Measurements from ENCODE around the gene HIPK1. TPM values are rescaled to one million over a fixed set of nuclear protein-coding genes. Genes with fewer than 3 reads are reported as not detected.
A peak's percentile ranks its signal among the peaks of the same experiment; 100 is the strongest.

The HIPK1 gene
- total RNA-seq, 1 donor from 2014 or later = 41.3 TPM

DNA sequence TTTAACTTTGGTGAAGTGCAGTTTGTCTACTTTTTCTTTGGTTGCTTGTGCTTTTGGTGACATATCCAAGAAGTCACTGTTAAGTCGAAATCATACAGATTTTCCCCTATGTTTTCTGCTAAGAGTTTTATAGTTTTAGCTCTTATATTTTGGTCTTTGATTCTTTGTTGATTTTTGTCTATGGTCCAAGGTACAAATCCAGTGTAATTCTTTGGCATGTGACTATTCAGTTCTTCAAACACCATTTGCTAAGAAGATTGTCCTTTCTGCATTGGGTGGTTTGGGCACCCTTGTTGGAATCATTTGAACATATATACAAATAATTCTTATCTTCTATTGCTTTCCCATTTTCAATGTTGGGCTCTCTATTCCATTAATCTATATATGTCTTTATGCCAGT, 16.2 kb downstream of the HIPK1 start:
- Mint-ChIP-seq H3K27me3 (ENCODE audit: insufficient read depth, low read depth) (no peaks in the 10 kb centered on the region), H3K4me1 (peaks cover 27% of the 10 kb centered on the region), H3K9me3 (peaks cover 12% of the 10 kb centered on the region), H3K36me3 (peaks cover 40% of the 10 kb centered on the region), H3K4me3 (no peak overlapping the region), H3K27ac (no peak overlapping the region)
- no peak overlapping the region for H2AFZ ChIP-seq (replicated peaks)
- peaks cover 13% of the 10 kb centered on the region for H3K36me3 ChIP-seq
- no peak overlapping the region for H3K4me3 ChIP-seq
- TF ChIP-seq EZH2 (IDR thresholded peaks at IDR 0.05) (no peak), EZH2phosphoT487 (IDR thresholded peaks at IDR 0.05) (no peak)
- TF ChIP-seq, protein P1, sequence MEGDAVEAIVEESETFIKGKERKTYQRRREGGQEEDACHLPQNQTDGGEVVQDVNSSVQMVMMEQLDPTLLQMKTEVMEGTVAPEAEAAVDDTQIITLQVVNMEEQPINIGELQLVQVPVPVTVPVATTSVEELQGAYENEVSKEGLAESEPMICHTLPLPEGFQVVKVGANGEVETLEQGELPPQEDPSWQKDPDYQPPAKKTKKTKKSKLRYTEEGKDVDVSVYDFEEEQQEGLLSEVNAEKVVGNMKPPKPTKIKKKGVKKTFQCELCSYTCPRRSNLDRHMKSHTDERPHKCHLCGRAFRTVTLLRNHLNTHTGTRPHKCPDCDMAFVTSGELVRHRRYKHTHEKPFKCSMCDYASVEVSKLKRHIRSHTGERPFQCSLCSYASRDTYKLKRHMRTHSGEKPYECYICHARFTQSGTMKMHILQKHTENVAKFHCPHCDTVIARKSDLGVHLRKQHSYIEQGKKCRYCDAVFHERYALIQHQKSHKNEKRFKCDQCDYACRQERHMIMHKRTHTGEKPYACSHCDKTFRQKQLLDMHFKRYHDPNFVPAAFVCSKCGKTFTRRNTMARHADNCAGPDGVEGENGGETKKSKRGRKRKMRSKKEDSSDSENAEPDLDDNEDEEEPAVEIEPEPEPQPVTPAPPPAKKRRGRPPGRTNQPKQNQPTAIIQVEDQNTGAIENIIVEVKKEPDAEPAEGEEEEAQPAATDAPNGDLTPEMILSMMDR (IDR thresholded peaks at IDR 0.05) = no peak
- no peak overlapping the region for H3K4me2 ChIP-seq
- H3K9ac ChIP-seq = no peak overlapping the region
- no peaks in the 10 kb centered on the region for H3K9me3 ChIP-seq (ENCODE audit: low read depth)
- no peak for DNase-seq (ENCODE audit: low spot score)
- peaks cover 86% of the 10 kb centered on the region for H3K79me2 ChIP-seq (ENCODE audit: low read depth)
- peaks cover 70% of the 10 kb centered on the region for H4K20me1 ChIP-seq (ENCODE audit: low read depth)
- no peak overlapping the region for H3K27ac ChIP-seq
- peaks cover 27% of the 10 kb centered on the region for H3K4me1 ChIP-seq
- H3F3A ChIP-seq (ENCODE audit: low read depth) = peaks cover 16% of the 10 kb centered on the region
- no peaks in the 10 kb centered on the region for H3K27me3 ChIP-seq

DNA sequence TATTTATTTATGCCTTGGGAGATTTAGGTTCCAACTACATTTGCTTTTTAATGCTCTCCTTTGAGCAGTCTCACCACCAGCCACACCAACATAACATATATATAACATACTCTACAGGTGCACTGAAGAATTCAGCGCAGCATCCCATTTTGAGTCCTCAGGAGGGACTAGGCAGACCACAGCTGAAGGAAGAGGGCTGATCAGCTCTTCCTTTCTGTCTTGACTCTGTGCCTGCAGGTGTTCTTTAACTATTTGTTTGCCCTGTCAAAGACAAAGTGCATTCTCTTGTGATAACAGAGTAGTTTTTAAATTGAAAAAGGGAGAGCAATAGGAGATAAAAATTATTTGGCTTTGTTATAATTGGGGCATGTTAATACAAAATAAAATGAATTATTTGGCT, 17.0 kb downstream of the HIPK1 start:
- Histone ChIP-seq H2AFZ (replicated peaks) (no peak overlapping the region), H3K9me3 (ENCODE audit: low read depth) (no peaks in the 10 kb centered on the region), H3K4me3 (no peak overlapping the region), H3K4me2 (peak overlapping the region; percentile 64), H4K20me1 (ENCODE audit: low read depth) (peaks cover 64% of the 10 kb centered on the region), H3K4me1 (peaks cover 27% of the 10 kb centered on the region), H3K27me3 (no peaks in the 10 kb centered on the region), H3F3A (ENCODE audit: low read depth) (peaks cover 16% of the 10 kb centered on the region), H3K27ac (peak overlapping the region; percentile 76), H3K9ac (no peak overlapping the region), H3K36me3 (peaks cover 13% of the 10 kb centered on the region), H3K79me2 (ENCODE audit: low read depth) (peaks cover 94% of the 10 kb centered on the region)
- DNase-seq (ENCODE audit: low spot score) = peak; percentile 20
- Mint-ChIP-seq H3K27ac (no peak overlapping the region), H3K4me3 (no peak overlapping the region), H3K27me3 (ENCODE audit: insufficient read depth, low read depth) (no peaks in the 10 kb centered on the region), H3K36me3 (peaks cover 32% of the 10 kb centered on the region), H3K9me3 (peaks cover 12% of the 10 kb centered on the region), H3K4me1 (peaks cover 27% of the 10 kb centered on the region)
- TF ChIP-seq EZH2 (IDR thresholded peaks at IDR 0.05) (no peak), EZH2phosphoT487 (IDR thresholded peaks at IDR 0.05) (no peak)
- TF ChIP-seq, protein P1 (IDR thresholded peaks at IDR 0.05) = no peak

DNA sequence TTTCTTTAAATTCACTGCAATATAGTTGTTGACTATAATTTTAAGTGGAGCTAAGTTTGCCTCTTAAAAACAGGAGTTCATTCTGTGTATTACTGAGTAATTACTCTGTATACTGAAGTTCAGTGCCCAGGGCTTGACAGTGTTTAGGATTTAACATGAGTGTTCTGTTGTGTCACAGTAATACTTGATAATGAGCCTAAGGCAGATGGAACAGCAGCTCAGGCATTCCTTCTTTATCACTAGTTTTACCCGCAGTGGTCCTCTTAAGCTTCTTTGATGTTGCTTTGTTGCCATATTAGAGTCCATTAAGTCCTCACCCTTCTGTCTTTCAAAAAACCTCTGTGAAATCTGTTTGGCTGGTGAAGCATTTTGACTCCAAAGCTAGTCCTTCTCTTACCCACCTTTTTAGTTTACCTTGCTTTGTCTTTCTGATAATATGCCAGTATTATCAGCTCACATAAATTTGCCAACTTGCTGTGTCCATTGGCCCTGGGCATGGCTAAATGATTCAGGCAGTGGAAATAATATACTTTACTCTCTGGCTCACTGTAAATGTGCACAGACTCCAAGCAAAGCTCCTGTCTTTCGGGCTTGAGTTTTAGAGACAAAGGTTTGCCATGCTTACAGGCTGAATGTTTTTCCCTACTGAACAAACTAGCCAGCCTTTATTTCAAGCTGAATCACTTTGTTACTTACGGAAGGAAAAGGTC, 17.7 kb downstream of the HIPK1 start:
- peak overlapping the region; percentile 4 for H3K27ac Mint-ChIP-seq
- H3K4me1 Mint-ChIP-seq = peaks cover 27% of the 10 kb centered on the region
- Histone ChIP-seq H3K4me3 (no peak overlapping the region), H3K9me3 (ENCODE audit: low read depth) (no peaks in the 10 kb centered on the region), H3F3A (ENCODE audit: low read depth) (peaks cover 16% of the 10 kb centered on the region), H3K9ac (no peak overlapping the region), H3K4me2 (peak overlapping the region; percentile 64), H4K20me1 (ENCODE audit: low read depth) (peaks cover 61% of the 10 kb centered on the region), H3K79me2 (ENCODE audit: low read depth) (peaks cover 97% of the 10 kb centered on the region), H2AFZ (replicated peaks) (no peak overlapping the region), H3K27me3 (no peaks in the 10 kb centered on the region), H3K4me1 (peaks cover 27% of the 10 kb centered on the region), H3K36me3 (peaks cover 13% of the 10 kb centered on the region), H3K27ac (peak overlapping the region; percentile 76)
- H3K27me3 Mint-ChIP-seq (ENCODE audit: insufficient read depth, low read depth) = no peaks in the 10 kb centered on the region
- H3K36me3 Mint-ChIP-seq = peaks cover 29% of the 10 kb centered on the region
- peak; percentile 50 for DNase-seq (ENCODE audit: low spot score)
- TF ChIP-seq EZH2 (IDR thresholded peaks at IDR 0.05) (no peak), EZH2phosphoT487 (IDR thresholded peaks at IDR 0.05) (no peak)
- TF ChIP-seq, protein P1 (IDR thresholded peaks at IDR 0.05) = no peak
- peaks cover 12% of the 10 kb centered on the region for H3K9me3 Mint-ChIP-seq
- H3K4me3 Mint-ChIP-seq = no peak overlapping the region
